Left forelimb (tissue), 1 donor: ENCODE results near the gene ASXL3.

Source experiments
- DNase-seq: peaks from one replicate; pipeline ENCODE4 v3.0.0-alpha.2; 2018; ENCODE audit warnings: low spot score

Gene ASXL3

DNA sequence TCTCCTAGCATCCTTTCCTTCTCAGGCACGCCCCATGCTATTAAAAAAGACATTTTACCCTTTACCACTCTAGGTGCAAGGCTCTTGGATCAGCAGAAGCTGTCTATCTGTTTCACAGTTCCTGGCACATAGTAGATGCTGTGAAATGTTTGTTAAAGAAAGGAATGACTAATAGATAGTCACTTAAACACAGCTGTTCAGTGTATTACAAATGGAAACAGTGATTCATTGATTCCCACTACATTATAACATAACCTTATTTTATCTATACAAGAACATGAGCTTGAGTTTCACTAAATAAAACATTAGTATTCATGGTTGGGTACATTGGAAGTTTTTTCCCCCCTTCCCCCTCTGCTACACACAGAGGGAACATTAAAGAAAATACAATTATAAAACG is 142.1 kb downstream of the ASXL3 start:
- no peak for DNase-seq

DNA sequence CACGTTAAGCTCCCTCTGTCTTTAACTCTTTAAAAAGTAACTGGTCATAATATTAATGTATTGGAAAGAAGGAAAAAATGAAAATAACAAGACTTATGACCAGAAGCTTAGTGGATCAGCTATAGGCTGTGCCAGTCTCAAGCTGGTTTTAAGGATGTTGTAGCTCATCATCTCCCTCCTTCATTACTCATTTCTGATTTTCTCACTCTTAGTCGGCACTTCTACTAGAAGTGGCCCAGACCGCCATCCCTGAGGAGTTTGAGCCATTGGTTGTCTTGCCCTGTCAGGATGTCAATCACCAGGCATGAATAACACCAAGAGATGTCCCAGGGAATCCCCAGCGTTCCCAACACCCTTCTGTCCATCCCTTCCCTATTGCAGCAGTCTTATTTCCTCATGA is 151.5 kb downstream of the ASXL3 start:
- no peak for DNase-seq

DNA sequence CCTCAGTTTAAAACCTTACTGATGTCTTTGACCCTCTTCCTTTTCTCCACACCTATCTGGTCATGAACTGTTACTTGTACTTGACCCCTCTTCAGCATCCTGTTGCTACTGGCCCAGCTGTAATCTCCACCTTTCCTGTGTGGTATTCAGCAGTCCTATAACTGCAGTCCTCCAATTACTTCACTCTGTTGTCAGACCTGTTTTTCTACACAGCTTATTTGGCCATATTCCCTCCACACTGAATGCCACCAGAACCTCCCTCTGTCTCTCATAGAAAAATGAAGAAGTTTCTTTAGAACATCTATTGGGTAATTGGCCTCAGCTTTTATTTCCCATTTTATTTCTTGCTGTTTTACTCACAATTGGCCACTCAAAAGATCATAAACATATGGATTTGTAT is 155.4 kb downstream of the ASXL3 start:
- DNase-seq: no peak

DNA sequence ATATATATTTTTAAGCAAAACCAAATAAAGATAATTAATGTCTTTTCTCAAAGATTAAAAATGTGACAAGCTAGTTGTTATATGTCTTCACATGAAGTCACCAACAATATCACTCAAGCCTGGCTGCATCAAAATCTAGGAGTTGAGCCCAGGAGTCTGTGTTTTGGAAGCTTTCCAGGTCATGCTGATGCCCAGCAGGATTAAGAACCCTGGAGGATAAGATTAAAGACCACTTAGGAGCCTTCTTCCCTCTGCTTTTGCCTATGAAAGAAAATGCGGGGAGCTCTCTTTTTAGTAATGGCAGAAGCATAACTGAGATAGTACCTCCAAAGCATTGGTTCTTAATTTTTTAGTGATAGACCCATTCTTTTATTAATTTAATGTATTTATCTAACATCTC is 157.4 kb downstream of the ASXL3 start:
- no peak for DNase-seq

DNA sequence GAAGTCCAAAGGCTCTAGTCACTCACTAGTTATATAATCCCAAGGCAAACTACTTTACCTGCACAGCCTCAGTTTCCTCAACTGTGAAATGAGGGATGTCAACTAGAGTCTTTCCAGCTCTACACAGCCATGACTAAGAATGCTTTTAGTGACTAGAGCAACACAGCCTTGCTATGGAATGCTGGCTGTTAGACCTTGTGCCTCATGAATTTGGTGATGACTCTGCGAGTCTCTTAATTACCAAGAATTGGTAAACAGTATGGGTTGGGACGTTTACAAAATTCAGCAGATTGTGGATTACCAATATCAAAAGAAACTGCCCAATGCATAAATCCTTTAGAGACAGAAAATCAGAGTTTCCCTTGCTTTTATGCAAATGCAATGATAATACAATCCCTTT is 163.7 kb downstream of the ASXL3 start:
- no peak for DNase-seq

DNA sequence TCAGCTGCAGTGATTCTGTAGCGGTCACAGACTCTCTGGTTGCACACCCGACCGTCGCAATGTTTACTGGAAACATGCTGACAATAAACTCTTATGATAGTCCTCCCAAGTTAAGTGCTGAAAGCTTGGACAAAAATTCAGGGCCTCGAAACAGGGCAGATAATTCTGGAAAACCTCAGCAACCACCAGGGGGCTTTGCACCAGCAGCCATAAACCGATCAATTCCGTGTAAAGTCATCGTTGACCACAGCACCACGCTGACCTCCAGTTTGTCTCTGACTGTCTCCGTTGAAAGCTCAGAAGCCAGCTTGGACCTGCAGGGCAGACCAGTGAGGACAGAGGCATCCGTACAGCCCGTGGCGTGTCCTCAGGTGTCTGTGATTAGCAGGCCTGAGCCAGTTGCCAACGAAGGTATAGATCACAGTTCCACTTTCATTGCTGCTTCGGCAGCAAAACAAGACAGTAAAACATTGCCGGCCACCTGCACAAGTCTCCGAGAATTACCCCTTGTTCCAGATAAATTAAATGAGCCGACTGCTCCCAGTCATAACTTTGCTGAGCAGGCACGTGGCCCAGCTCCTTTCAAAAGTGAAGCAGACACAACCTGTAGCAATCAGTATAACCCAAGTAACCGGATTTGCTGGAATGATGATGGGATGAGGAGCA is 166.1 kb downstream of the ASXL3 start:
- DNase-seq: no peak

DNA sequence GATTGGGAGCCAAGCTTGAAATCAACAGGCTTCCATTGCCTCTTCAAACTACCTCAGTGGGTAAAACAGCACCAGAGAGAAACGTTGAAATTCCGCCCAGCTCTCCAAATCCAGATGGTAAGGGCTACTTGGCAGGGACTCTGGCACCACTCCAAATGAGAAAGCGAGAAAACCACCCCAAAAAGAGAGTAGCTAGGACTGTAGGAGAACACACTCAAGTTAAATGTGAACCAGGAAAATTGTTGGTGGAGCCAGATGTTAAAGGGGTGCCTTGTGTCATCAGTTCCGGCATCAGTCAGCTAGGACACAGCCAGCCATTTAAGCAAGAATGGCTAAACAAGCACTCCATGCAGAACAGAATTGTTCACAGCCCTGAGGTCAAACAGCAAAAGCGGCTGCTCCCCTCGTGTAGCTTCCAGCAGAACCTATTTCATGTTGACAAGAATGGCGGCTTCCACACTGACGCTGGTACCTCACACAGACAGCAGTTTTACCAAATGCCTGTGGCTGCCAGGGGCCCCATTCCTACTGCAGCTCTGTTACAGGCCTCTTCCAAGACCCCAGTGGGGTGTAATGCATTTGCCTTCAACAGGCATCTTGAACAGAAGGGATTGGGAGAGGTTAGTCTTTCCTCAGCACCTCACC is 167.3 kb downstream of the ASXL3 start:
- no peak for DNase-seq

DNA sequence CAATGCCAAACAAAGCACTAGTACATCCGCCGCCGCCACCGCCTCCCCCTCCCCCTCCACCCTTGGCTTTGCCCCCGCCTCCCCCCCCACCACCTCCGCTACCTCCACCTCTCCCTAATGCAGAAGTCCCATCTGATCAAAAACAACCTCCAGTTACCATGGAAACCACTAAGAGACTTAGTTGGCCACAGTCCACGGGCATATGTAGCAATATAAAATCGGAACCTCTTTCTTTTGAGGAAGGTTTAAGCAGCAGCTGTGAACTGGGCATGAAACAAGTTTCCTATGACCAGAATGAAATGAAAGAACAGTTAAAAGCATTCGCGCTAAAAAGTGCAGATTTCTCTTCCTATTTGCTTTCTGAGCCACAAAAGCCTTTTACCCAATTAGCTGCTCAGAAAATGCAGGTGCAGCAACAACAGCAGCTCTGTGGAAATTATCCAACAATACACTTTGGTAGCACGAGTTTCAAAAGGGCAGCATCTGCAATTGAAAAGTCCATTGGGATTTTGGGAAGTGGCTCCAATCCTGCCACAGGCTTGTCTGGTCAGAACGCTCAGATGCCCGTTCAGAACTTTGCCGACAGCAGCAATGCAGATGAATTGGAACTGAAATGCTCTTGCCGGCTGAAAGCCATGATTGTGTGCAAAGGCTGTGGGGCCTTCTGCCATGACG is 168.0 kb downstream of the ASXL3 start:
- DNase-seq: no peak

DNA sequence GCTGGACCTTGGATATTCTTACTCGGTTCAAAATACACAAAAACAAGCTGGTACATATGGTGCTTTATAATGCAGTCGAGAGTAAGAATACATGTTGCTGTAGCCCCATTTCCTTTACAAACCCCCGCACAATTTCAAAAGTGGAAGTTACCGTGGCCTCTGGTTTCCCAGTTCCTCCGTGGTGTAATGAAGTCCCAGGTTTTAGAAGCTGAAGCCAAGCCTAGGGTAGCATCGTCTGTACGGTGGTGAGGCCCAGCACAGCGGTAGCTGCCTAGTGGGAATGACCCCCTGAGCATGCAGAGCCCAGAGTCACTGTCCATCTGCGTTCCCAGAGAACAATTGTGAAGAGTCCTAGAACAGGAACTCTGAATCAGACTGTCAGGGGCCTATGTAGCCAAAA is 171.8 kb downstream of the ASXL3 start:
- no peak for DNase-seq

DNA sequence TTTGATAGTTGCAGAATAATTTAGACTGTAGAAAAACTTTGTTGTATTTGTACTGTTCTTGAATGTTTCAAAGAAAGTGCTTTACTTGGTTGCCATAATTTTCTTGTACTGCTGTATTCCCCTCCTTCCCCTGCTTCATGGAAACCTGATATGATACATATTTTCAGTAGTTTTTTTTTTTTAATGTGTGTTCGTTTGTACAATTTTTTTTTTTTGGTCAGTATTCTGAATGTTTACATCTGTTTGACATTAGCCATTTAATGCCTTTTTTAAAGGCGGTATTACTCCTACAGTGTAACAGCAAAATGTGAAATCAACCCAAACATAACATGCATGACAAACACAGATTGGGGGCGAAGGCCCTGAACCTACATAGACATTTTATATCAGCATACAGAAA is 172.3 kb downstream of the ASXL3 start:
- DNase-seq: no peak

DNA sequence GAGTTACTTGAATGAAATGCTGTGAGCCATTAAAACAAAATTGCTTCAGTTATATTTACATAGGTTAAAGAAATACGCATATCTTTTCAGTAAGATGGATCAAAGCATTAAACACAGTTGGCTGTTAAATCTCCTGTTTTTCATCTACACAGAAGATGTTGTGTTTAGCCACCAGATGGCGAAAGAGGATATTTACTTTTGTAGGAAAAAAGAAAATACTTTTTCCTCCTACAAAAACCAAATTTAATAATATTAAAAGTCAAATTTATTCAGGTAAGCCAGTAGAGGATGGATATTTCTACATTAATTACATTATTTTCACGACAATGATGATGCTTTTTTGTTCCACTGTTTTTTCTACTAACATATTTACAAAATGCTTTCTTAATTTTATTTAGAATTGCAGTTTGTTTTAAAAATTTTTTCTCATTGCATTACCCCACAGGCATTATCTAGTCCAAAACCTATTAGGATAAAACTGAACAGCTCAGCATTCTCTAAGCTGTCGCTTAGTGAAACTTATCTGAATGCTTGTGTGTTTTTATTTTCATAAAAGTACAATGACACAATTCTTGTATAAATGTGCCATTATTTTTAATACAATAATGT is 173.7 kb downstream of the ASXL3 start:
- DNase-seq: no peak

DNA sequence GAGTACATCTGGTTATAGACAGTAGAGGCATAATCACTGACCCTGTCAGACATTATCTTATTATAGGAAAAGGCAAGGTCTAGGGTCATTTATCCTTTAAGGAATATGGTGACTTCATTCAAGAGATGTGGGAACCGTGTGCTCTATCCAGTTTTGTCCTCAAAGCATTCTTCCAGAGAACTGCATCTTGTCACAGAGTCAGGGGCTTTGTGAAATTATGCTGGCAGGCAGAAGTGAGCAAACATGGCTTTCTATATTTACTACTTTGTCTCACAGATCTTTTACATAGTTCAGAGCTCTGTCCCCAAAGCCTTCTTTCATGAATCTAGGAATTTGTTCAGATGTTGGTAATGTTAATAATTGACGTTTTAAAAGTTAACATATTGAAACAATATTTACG is 177.4 kb downstream of the ASXL3 start:
- DNase-seq: no peak

DNA sequence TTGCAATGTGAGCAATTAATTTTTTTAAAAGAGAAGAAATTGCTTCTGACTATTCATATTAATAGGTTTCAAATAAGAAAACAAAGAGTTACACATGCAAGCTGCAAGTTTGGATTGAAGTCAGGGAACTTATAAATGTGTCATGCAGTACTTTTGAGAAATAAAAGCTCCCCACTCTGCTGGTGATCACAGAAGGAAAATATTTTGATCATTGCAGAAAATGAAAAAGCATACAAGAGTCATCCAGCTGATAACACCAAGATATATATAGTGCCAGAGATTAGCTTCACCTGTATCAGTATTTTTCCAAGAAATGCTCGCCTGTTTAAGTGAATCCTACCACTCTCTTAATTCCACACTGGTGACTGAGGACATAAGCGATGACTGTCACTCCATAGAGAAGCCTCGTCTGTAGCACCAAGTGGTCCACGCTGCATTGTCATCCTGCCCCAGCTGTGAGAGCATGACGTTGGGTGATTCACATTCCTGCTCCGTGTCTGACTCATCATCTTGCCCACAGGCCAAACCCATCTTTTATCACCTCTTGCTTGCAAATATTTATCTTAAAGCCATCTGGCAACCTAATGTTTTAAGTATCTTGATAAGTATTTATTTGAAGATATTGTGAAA is 178.0 kb downstream of the ASXL3 start:
- no peak for DNase-seq

DNA sequence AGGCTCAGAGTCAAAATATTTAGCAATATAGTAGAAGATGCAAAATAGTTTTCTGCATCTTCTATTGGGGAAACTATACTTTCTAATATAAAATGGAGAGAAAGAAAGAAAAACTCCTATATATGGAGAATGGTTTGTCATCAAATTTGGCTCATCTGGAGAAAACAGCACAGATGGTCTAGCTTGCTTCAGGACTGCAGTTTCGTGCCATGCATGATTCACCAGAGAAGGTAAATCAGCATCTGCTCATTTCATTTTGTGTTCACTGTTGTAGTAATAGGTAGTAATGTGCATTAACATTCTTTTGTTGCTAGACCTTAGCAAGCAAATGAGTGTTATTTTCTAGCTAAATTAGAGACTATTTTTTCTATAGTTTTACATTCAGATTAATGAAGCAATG is 179.0 kb downstream of the ASXL3 start:
- no peak for DNase-seq

DNA sequence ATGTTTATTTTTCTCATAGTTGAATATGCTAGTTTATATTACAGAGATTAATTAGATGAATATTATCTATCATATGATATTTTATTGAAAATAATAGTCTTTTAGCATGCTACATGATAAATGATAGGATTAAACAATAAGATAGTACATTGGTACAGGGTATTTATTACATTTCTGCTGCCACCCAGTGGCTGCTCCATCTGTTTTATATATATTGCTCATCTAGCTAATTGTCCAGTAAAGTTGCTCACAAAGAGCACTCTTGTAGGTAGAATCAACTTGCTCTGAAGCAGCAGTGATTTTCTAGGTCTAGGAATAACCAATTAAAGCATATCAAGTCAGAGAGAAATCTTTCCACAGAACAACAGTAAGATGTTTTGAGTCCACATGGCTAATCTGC is 183.3 kb downstream of the ASXL3 start:
- DNase-seq: no peak

DNA sequence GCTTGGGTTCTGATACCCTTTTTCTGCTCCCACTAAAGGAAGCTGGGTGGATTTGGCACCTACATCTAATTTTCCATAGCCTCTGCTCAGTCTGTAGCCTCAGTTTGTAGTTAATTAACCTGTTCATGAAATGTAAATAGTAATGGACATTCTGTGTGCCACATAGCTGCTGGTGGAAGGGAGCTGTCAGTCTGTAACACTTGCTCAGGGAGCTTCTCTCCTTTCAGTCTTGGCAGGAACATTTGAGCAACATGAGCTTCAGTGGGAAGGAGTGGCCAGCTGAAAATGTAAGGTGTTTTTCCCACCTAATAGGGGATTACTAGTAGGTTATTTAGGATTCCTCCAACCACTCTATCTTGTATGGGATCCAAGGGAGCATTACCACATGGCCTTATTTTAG is 203.4 kb downstream of the ASXL3 start:
- no peak for DNase-seq
